ENCODE measurements around the gene UST.

Gene UST

DNA sequence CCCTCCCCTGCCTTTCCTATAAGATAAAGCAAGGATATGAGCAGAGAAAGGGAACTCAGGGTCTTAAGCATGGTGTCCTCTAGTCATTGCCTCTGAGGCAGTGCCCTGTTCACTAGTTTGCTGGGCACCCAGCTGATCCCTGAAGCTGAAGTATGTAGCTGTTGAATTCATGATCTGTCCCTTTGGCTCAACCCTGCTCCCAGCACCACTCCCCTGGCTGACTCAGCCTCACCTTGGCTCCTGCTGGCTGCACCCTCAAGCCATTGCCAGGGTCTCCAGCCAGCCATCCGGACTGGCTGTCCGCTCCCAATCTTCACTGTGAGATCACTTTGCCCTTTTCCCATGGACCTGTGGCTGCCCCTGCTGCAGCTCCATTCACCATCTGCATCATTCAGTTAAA lies 25.9 kb upstream of the UST start:
- Histone ChIP-seq H4K20me1 (ENCODE audit: insufficient read depth, low read length, poor library complexity, severe bottlenecking) (no peaks in the 10 kb centered on the region), H3K4me3 (ENCODE audit: low read length, poor library complexity, severe bottlenecking) (no peak overlapping the region), H3K79me2 (ENCODE audit: insufficient read depth, low read length) (no peaks in the 10 kb centered on the region), H3K9me3 (ENCODE audit: insufficient read depth, low read depth, low read length) (peaks cover 5% of the 10 kb centered on the region), H3K4me2 (ENCODE audit: low read depth, low read length, poor library complexity, severe bottlenecking) (no peak overlapping the region), H3K27me3 (ENCODE audit: insufficient read depth, low read length, poor library complexity, severe bottlenecking) (no peaks in the 10 kb centered on the region), H3K36me3 (ENCODE audit: insufficient read depth, low read length) (no peaks in the 10 kb centered on the region), H3F3A (ENCODE audit: low read depth) (no peaks in the 10 kb centered on the region), H3K9ac (ENCODE audit: low read depth, low read length, poor library complexity, severe bottlenecking) (no peak overlapping the region), H2AFZ (ENCODE audit: low read length) (no peak overlapping the region), H3K9me2 (replicated peaks; ENCODE audit: low read depth, low read length) (no peaks in the 10 kb centered on the region), H3K4me1 (ENCODE audit: insufficient read depth, low read length, poor library complexity, severe bottlenecking) (no peaks in the 10 kb centered on the region)
- TF ChIP-seq EZH2phosphoT487 (IDR thresholded peaks at IDR 0.05; ENCODE audit: borderline replicate concordance) (no peak), CTCF (conservative IDR thresholded peaks at IDR 0.05; ENCODE audit: low read length) (no peak)

DNA sequence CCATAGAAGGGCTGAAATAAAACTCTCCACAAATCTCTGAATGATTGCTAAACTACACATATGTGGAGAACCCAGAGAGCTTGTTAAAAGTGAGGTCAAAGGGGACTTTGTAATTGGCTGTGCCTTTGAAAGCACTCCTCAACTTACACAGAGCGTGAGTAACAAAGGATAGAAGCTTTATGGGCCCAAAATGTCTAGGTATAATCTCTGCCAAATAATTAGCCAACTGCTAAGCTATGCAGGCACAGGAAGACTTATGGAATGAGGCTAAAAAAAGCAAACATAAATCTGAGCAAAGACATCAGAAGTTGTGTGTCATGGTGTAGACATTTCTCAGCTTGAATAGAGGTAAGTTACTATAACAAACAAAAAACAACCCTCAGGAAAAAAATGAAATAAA lies 23.3 kb upstream of the UST start:
- H3K4me1 ChIP-seq (ENCODE audit: insufficient read depth, low read length, poor library complexity, severe bottlenecking) = no peaks in the 10 kb centered on the region
- H3K4me3 ChIP-seq (ENCODE audit: low read length, poor library complexity, severe bottlenecking) = no peak overlapping the region
- no peak overlapping the region for H3K4me2 ChIP-seq (ENCODE audit: low read depth, low read length, poor library complexity, severe bottlenecking)
- no peaks in the 10 kb centered on the region for H3K27me3 ChIP-seq (ENCODE audit: insufficient read depth, low read length, poor library complexity, severe bottlenecking)
- no peaks in the 10 kb centered on the region for H3F3A ChIP-seq (ENCODE audit: low read depth)
- no peak overlapping the region for H2AFZ ChIP-seq (ENCODE audit: low read length)
- peaks cover 5% of the 10 kb centered on the region for H3K9me3 ChIP-seq (ENCODE audit: insufficient read depth, low read depth, low read length)
- no peaks in the 10 kb centered on the region for H3K79me2 ChIP-seq (ENCODE audit: insufficient read depth, low read length)
- no peak overlapping the region for H3K9ac ChIP-seq (ENCODE audit: low read depth, low read length, poor library complexity, severe bottlenecking)
- no peaks in the 10 kb centered on the region for H3K36me3 ChIP-seq (ENCODE audit: insufficient read depth, low read length)
- TF ChIP-seq CTCF (conservative IDR thresholded peaks at IDR 0.05; ENCODE audit: low read length) = no peak
- H3K9me2 ChIP-seq (replicated peaks; ENCODE audit: low read depth, low read length) = no peaks in the 10 kb centered on the region
- no peaks in the 10 kb centered on the region for H4K20me1 ChIP-seq (ENCODE audit: insufficient read depth, low read length, poor library complexity, severe bottlenecking)

DNA sequence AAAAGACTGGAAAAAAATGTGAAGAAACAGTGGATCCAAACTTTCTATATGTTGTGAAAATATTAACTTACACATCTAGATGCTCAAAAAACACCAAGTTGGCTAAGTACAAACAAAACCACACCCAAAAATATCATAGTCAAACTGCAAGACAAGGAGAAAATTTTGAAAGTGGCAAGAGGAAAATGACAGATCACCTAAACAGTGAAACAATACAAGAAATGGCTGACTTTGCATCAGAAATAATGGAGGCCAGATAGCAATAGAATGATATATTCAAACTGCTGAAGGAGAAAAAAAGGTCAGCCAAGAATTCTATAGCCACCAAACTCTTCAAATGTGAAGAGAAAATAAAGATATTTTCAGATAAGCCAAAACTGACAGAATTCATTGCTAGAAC lies 22.4 kb upstream of the UST start:
- H3K4me1 ChIP-seq (ENCODE audit: insufficient read depth, low read length, poor library complexity, severe bottlenecking) = no peaks in the 10 kb centered on the region
- H3K36me3 ChIP-seq (ENCODE audit: insufficient read depth, low read length) = no peaks in the 10 kb centered on the region
- no peaks in the 10 kb centered on the region for H3K9me2 ChIP-seq (replicated peaks; ENCODE audit: low read depth, low read length)
- H3K9me3 ChIP-seq (ENCODE audit: insufficient read depth, low read depth, low read length) = peaks cover 5% of the 10 kb centered on the region
- no peak overlapping the region for H3K4me3 ChIP-seq (ENCODE audit: low read length, poor library complexity, severe bottlenecking)
- no peaks in the 10 kb centered on the region for H3F3A ChIP-seq (ENCODE audit: low read depth)
- no peak overlapping the region for H3K9ac ChIP-seq (ENCODE audit: low read depth, low read length, poor library complexity, severe bottlenecking)
- H2AFZ ChIP-seq (ENCODE audit: low read length) = no peak overlapping the region
- no peak overlapping the region for H3K4me2 ChIP-seq (ENCODE audit: low read depth, low read length, poor library complexity, severe bottlenecking)
- no peaks in the 10 kb centered on the region for H3K79me2 ChIP-seq (ENCODE audit: insufficient read depth, low read length)
- H3K27me3 ChIP-seq (ENCODE audit: insufficient read depth, low read length, poor library complexity, severe bottlenecking) = no peaks in the 10 kb centered on the region
- TF ChIP-seq CTCF (conservative IDR thresholded peaks at IDR 0.05; ENCODE audit: low read length) = no peak
- TF ChIP-seq EZH2phosphoT487 (IDR thresholded peaks at IDR 0.05; ENCODE audit: borderline replicate concordance) = no peak
- H4K20me1 ChIP-seq (ENCODE audit: insufficient read depth, low read length, poor library complexity, severe bottlenecking) = no peaks in the 10 kb centered on the region

All from Loucy (cell line).